Measurements from ENCODE around the gene RXRA. TPM values are rescaled to one million over a fixed set of nuclear protein-coding genes. Genes with fewer than 3 reads are reported as not detected.
A peak's percentile ranks its signal among the peaks of the same experiment; 100 is the strongest.

Gene RXRA
- total and polyA plus RNA-seq, 2 of the 13 experiments (the other 11 are each of a cell fraction or from before 2014, with no cell fraction given), result 18.9 to 29.2 TPM

DNA sequence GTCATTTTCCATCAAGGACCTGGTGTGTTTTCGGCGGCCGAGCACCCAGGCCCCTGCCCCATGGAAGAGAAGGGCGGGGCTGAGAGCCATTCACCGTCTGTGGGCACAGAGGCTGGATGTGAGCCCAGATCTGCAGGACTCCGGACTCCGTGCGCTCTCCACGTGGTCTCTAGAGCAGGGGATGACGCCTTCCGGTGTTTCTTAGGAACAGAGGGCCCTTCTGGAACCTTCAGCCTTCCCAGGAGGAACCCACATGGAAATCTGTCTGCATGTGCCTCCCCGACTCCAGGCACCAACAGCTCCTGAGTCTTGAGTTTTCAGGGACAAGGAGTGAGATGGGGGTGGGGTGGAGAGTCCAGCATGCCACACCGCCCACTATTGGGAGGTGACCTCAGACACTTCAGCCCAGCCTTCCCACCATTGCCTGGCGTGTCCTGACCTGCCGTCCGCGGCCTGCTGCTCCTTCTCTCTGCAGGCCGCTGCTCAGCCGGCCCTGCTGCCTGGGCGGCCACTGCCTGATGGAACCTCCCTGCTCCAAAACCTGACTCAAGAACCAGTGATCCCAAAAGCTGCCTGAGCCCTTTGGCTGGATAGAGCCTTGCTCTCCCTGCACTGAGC lies 2.4 kb upstream of the RXRA start (continued):
- TF ChIP-seq, protein P1, sequence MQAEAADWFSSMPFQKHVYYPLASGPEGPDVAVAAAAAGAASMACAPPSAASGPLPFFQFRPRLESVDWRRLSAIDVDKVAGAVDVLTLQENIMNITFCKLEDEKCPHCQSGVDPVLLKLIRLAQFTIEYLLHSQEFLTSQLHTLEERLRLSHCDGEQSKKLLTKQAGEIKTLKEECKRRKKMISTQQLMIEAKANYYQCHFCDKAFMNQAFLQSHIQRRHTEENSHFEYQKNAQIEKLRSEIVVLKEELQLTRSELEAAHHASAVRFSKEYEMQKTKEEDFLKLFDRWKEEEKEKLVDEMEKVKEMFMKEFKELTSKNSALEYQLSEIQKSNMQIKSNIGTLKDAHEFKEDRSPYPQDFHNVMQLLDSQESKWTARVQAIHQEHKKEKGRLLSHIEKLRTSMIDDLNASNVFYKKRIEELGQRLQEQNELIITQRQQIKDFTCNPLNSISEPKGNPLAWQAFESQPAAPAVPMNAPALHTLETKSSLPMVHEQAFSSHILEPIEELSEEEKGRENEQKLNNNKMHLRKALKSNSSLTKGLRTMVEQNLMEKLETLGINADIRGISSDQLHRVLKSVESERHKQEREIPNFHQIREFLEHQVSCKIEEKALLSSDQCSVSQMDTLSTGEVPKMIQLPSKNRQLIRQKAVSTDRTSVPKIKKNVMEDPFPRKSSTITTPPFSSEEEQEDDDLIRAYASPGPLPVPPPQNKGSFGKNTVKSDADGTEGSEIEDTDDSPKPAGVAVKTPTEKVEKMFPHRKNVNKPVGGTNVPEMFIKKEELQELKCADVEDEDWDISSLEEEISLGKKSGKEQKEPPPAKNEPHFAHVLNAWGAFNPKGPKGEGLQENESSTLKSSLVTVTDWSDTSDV (CRISPR knock-in tag; IDR thresholded peaks at IDR 0.05), result peak; percentile 90; the same call in 1 of the 2 replicates
- TF ChIP-seq ZNF367 (CRISPR knock-in tag; IDR thresholded peaks at IDR 0.05; ENCODE audit: borderline replicate concordance) (0 out of 2 replicates have a peak, but pooled peaks have one; percentile 70), ZNF766 (CRISPR knock-in tag; IDR thresholded peaks at IDR 0.05; ENCODE audit: borderline replicate concordance) (peak; percentile 92), ZNF674 (CRISPR knock-in tag; IDR thresholded peaks at IDR 0.05; ENCODE audit: low read depth) (no peak), ZNF790 (CRISPR knock-in tag; IDR thresholded peaks at IDR 0.05; ENCODE audit: borderline replicate concordance) (peak; percentile 74; the same call in 1 of the 2 replicates), ETV5 (CRISPR knock-in tag; IDR thresholded peaks at IDR 0.05; ENCODE audit: borderline replicate concordance) (peak; percentile 56; the same call in 1 of the 2 replicates), ZBTB7B (CRISPR knock-in tag; IDR thresholded peaks at IDR 0.05) (no peak), NBN (conservative IDR thresholded peaks at IDR 0.05) (no peak), ONECUT2 (CRISPR knock-in tag; IDR thresholded peaks at IDR 0.05) (peak; percentile 24; the same call in 1 of the 2 replicates), ZNF180 (CRISPR knock-in tag; IDR thresholded peaks at IDR 0.05; ENCODE audit: borderline replicate concordance, low read depth) (peak; percentile 48; the same call in 1 of the 2 replicates), HHEX (CRISPR knock-in tag; IDR thresholded peaks at IDR 0.05) (0 out of 2 replicates have a peak, but pooled peaks have one; percentile 19), HNRNPL (IDR thresholded peaks at IDR 0.05; ENCODE audit: low read depth, low read length) (peak; percentile 77), ZNF343 (CRISPR knock-in tag; IDR thresholded peaks at IDR 0.05) (no peak), ZNF44 (CRISPR knock-in tag; IDR thresholded peaks at IDR 0.05) (0 out of 2 replicates have a peak, but pooled peaks have one; percentile 63)
- TF ChIP-seq, protein P2, sequence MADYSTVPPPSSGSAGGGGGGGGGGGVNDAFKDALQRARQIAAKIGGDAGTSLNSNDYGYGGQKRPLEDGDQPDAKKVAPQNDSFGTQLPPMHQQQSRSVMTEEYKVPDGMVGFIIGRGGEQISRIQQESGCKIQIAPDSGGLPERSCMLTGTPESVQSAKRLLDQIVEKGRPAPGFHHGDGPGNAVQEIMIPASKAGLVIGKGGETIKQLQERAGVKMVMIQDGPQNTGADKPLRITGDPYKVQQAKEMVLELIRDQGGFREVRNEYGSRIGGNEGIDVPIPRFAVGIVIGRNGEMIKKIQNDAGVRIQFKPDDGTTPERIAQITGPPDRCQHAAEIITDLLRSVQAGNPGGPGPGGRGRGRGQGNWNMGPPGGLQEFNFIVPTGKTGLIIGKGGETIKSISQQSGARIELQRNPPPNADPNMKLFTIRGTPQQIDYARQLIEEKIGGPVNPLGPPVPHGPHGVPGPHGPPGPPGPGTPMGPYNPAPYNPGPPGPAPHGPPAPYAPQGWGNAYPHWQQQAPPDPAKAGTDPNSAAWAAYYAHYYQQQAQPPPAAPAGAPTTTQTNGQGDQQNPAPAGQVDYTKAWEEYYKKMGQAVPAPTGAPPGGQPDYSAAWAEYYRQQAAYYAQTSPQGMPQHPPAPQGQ (CRISPR knock-in tag; IDR thresholded peaks at IDR 0.05; ENCODE audit: borderline replicate concordance), result no peak
- TF ChIP-seq, protein P3, sequence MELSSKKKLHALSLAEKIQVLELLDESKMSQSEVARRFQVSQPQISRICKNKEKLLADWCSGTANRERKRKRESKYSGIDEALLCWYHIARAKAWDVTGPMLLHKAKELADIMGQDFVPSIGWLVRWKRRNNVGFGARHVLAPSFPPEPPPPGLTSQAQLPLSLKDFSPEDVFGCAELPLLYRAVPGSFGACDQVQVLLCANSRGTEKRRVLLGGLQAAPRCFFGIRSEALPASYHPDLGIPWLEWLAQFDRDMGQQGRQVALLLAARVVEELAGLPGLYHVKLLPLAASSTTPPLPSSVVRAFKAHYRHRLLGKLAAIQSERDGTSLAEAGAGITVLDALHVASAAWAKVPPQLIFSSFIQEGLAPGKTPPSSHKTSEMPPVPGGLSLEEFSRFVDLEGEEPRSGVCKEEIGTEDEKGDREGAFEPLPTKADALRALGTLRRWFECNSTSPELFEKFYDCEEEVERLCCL (CRISPR knock-in tag; IDR thresholded peaks at IDR 0.05; ENCODE audit: borderline replicate concordance), result peak; percentile 93; the same call in 1 of the 2 replicates
- TF ChIP-seq, protein P4, sequence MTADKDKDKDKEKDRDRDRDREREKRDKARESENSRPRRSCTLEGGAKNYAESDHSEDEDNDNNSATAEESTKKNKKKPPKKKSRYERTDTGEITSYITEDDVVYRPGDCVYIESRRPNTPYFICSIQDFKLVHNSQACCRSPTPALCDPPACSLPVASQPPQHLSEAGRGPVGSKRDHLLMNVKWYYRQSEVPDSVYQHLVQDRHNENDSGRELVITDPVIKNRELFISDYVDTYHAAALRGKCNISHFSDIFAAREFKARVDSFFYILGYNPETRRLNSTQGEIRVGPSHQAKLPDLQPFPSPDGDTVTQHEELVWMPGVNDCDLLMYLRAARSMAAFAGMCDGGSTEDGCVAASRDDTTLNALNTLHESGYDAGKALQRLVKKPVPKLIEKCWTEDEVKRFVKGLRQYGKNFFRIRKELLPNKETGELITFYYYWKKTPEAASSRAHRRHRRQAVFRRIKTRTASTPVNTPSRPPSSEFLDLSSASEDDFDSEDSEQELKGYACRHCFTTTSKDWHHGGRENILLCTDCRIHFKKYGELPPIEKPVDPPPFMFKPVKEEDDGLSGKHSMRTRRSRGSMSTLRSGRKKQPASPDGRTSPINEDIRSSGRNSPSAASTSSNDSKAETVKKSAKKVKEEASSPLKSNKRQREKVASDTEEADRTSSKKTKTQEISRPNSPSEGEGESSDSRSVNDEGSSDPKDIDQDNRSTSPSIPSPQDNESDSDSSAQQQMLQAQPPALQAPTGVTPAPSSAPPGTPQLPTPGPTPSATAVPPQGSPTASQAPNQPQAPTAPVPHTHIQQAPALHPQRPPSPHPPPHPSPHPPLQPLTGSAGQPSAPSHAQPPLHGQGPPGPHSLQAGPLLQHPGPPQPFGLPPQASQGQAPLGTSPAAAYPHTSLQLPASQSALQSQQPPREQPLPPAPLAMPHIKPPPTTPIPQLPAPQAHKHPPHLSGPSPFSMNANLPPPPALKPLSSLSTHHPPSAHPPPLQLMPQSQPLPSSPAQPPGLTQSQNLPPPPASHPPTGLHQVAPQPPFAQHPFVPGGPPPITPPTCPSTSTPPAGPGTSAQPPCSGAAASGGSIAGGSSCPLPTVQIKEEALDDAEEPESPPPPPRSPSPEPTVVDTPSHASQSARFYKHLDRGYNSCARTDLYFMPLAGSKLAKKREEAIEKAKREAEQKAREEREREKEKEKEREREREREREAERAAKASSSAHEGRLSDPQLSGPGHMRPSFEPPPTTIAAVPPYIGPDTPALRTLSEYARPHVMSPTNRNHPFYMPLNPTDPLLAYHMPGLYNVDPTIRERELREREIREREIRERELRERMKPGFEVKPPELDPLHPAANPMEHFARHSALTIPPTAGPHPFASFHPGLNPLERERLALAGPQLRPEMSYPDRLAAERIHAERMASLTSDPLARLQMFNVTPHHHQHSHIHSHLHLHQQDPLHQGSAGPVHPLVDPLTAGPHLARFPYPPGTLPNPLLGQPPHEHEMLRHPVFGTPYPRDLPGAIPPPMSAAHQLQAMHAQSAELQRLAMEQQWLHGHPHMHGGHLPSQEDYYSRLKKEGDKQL (CRISPR knock-in tag; IDR thresholded peaks at IDR 0.05; ENCODE audit: low read depth), result peak; percentile 29; the same call in 1 of the 2 replicates
